Measurements from ENCODE around the gene RGS3. TPM values are rescaled to one million over a fixed set of nuclear protein-coding genes. Genes with fewer than 3 reads are reported as not detected.

The RGS3 gene
- total RNA-seq, 1 donor from 2014 or later: 66.2 TPM

DNA sequence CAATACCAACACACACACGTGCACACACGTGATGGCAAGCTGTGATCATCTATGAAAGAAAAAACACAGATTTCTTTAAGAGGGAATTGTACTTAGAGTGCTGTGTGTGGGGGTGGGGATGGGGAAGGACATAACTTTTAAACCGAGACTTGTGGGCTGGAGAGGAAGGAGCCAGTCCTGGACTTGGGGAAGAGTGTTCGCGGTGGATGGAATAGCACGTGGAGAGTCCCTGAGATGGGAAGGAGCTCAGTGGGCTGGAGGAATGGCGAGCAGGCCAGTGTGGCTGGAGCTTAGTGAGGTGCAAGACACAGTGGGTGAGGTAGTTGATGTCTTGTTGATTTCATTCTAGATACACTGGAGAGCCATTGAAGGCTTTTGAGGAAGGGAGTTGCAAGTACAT lies 78.5 kb downstream of the RGS3 start:
- intact Hi-C loops (cut with DNase I): no loop called here
- peaks cover 37% of the 10 kb centered on the region for H3K36me3 ChIP-seq
- peaks cover 20% of the 10 kb centered on the region for H3K4me1 ChIP-seq
- no peak overlapping the region for H3K27ac ChIP-seq
- DNase-seq (no peak), ATAC-seq (no peak)
- no peak overlapping the region for H3K4me3 ChIP-seq
- no peaks in the 10 kb centered on the region for H3K9me3 ChIP-seq
- H3K27me3 ChIP-seq (ENCODE audit: low read depth): no peaks in the 10 kb centered on the region
- TF ChIP-seq, protein P1, sequence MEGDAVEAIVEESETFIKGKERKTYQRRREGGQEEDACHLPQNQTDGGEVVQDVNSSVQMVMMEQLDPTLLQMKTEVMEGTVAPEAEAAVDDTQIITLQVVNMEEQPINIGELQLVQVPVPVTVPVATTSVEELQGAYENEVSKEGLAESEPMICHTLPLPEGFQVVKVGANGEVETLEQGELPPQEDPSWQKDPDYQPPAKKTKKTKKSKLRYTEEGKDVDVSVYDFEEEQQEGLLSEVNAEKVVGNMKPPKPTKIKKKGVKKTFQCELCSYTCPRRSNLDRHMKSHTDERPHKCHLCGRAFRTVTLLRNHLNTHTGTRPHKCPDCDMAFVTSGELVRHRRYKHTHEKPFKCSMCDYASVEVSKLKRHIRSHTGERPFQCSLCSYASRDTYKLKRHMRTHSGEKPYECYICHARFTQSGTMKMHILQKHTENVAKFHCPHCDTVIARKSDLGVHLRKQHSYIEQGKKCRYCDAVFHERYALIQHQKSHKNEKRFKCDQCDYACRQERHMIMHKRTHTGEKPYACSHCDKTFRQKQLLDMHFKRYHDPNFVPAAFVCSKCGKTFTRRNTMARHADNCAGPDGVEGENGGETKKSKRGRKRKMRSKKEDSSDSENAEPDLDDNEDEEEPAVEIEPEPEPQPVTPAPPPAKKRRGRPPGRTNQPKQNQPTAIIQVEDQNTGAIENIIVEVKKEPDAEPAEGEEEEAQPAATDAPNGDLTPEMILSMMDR (IDR thresholded peaks at IDR 0.05): no peak

DNA sequence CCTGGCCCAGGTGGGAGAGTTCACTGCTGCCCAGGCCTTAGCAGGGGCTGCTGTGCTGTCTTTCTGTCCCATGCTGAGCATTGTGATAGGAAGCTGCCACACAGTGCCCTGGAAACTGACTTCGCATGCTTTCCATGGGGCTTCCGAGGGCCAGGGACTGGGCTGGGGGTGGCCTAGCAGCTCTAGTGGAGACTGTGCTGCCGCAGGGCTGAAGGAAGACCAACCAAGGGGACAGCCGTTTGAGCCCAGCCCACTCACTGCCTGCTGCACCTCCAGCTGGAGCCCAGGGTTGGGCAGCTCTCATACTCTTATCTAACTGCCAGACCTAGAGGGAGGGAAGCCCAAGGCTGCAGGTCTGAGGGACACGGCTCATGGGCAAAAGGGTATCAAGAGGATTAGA lies 79.2 kb downstream of the RGS3 start:
- no peaks in the 10 kb centered on the region for H3K27me3 ChIP-seq (ENCODE audit: low read depth)
- peaks cover 36% of the 10 kb centered on the region for H3K36me3 ChIP-seq
- no peak overlapping the region for H3K4me3 ChIP-seq
- H3K27ac ChIP-seq: no peak overlapping the region
- ATAC-seq: no peak
- intact Hi-C loops (cut with DNase I): no loop called here
- no peak for DNase-seq
- TF ChIP-seq, protein P1 (IDR thresholded peaks at IDR 0.05): no peak
- no peaks in the 10 kb centered on the region for H3K9me3 ChIP-seq
- H3K4me1 ChIP-seq: peaks cover 27% of the 10 kb centered on the region

DNA sequence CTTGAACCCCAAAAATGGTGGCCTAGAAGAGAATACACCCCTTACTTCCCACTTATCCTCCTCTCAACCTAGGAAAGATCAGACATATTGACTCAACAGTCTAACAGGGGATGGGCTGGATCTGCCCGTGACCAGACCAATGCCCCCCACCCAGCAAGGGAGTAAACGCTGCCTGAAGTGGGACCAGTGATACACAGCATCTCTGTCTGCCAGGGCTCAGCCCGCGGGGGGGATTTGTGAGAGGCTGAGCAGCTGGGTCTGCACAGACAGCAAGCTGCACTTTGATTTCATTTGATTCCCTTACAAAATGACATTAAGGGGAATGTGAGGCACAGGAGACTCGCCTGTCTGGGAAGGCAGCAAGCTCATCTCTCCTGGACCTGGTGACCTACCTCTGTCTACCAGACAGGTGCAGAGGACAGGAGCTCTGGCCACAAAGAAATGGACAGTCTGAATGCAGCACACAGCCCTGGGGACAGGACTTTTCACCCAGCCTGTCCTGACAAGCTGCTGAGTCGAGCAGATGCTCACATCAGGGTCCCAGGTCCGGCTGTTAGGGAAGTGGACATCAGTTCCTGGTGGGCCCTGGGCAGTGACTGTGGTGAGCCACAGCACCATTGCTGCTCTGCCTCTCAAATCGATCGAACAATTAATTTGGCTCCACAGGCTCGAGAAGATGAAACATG lies 79.9 kb downstream of the RGS3 start:
- DNase-seq: no peak
- Histone ChIP-seq H3K9me3 (no peaks in the 10 kb centered on the region), H3K4me1 (peaks cover 34% of the 10 kb centered on the region), H3K4me3 (no peak overlapping the region), H3K36me3 (peaks cover 32% of the 10 kb centered on the region), H3K27me3 (ENCODE audit: low read depth) (no peaks in the 10 kb centered on the region), H3K27ac (no peak overlapping the region)
- intact Hi-C loops (cut with DNase I): no loop called here
- TF ChIP-seq, protein P1 (IDR thresholded peaks at IDR 0.05): no peak
- ATAC-seq: no peak

DNA sequence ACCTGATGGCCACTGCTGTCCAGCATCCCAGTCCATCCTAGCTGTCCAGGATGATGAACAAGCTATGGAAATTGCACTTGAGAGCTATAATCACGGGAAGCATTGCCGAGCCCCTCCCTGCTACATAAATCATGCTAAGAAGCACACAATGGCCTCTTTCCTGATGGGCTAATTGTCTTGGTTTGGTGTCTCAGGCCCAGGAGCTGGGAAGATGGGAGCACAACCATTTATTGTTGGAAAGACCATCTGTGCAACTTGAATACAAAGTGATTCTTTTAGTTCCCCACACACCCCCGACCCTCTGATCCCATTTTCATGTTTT lies 80.4 kb downstream of the RGS3 start:
- H3K4me1 ChIP-seq: peaks cover 39% of the 10 kb centered on the region
- intact Hi-C loops (cut with DNase I): no loop called here
- H3K4me3 ChIP-seq: no peak overlapping the region
- H3K27me3 ChIP-seq (ENCODE audit: low read depth): no peaks in the 10 kb centered on the region
- DNase-seq (no peak), ATAC-seq (no peak)
- H3K36me3 ChIP-seq: peaks cover 28% of the 10 kb centered on the region
- TF ChIP-seq, protein P1 (IDR thresholded peaks at IDR 0.05): no peak
- no peak overlapping the region for H3K27ac ChIP-seq
- no peaks in the 10 kb centered on the region for H3K9me3 ChIP-seq

DNA sequence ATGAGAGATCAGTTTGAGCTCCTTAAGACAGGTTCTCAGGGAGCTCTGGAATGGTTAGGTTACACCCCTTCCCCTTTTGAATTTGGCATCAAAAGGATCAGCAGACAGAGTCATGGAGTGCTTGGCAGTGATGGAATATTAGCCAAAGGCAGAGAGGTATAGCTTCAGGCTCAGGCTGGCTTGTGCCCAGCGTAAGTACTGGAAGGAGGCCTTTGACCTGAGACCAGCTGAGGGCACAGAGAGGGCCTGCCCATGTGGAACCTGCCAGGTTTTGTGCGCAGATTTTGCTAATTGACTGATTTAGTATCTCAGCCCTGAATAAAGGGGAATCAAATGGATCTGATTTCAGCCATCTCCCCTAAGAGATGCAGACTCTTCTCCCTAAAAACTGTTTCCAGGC lies 81.5 kb downstream of the RGS3 start:
- TF ChIP-seq, protein P1 (IDR thresholded peaks at IDR 0.05): no peak
- no peaks in the 10 kb centered on the region for H3K27me3 ChIP-seq (ENCODE audit: low read depth)
- no peaks in the 10 kb centered on the region for H3K9me3 ChIP-seq
- H3K27ac ChIP-seq: no peak overlapping the region
- peaks cover 50% of the 10 kb centered on the region for H3K4me1 ChIP-seq
- H3K4me3 ChIP-seq: no peak overlapping the region
- ATAC-seq (no peak), DNase-seq (no peak)
- H3K36me3 ChIP-seq: peaks cover 25% of the 10 kb centered on the region
- intact Hi-C loops (cut with DNase I): no loop called here

Measured in lower lobe of right lung (tissue), 2 donors.